Skeletal muscle tissue (tissue), 4 donors: ENCODE measurements around the gene COX19. TPM values are rescaled to one million over a fixed set of nuclear protein-coding genes. Genes with fewer than 3 reads are reported as not detected.
"Not testable (repeated sequence)": the region's sequence is repeated elsewhere in the genome, so short reads cannot be mapped to it uniquely, and the experiment has no call there.

Experiments
- H3K27ac ChIP-seq: one replicate; pipeline ENCODE4 v1.7.0; 2013; ENCODE audit warnings: mild to moderate bottlenecking, low read depth, low read length, inconsistent platforms
- H3K27me3 ChIP-seq, 3 donors: one replicate each; pipeline ENCODE4 v1.7.0; 2013; ENCODE audit warnings: low read length in 3 of 3; ENCODE audit not compliant: control insufficient read depth in 3 of 3, insufficient read depth in 3 of 3
- H3K36me3 ChIP-seq, 3 donors: one replicate each; pipeline ENCODE4 v1.7.0; 2013; ENCODE audit warnings: low read length in 3 of 3; ENCODE audit not compliant: control insufficient read depth in 3 of 3, insufficient read depth in 3 of 3
- H3K4me1 ChIP-seq, 3 donors: one replicate each; pipeline ENCODE4 v1.7.0; 2013; ENCODE audit warnings: low read length in 3 of 3, mild to moderate bottlenecking in 3 of 3; ENCODE audit not compliant: control insufficient read depth in 3 of 3, insufficient read depth in 3 of 3
- H3K4me3 ChIP-seq, 3 donors: one replicate each; pipeline ENCODE4 v1.7.0; 2013; ENCODE audit warnings: low read length in 3 of 3
- H3K9ac ChIP-seq, 3 donors: one replicate each; pipeline ENCODE4 v1.7.0; 2013; ENCODE audit warnings: low read length in 3 of 3, mild to moderate bottlenecking in 3 of 3, moderate library complexity in 2 of 3, low read depth in 1 of 3
- H3K9me3 ChIP-seq, 3 donors: one replicate each; pipeline ENCODE4 v1.7.0; 2013; ENCODE audit warnings: low read length in 3 of 3; ENCODE audit not compliant: control insufficient read depth in 3 of 3
- total RNA-seq: library from RNA; depleted of rRNA; stranded (reverse); fragments of >200 nt; gene quantifications from one replicate; pipeline ENCODE4 v1.2.3, GENCODE V29; 2014
- donor health status: Osteomylitis.

The COX19 gene
- total RNA-seq, 1 donor from 2014 or later = 12.0 TPM

DNA sequence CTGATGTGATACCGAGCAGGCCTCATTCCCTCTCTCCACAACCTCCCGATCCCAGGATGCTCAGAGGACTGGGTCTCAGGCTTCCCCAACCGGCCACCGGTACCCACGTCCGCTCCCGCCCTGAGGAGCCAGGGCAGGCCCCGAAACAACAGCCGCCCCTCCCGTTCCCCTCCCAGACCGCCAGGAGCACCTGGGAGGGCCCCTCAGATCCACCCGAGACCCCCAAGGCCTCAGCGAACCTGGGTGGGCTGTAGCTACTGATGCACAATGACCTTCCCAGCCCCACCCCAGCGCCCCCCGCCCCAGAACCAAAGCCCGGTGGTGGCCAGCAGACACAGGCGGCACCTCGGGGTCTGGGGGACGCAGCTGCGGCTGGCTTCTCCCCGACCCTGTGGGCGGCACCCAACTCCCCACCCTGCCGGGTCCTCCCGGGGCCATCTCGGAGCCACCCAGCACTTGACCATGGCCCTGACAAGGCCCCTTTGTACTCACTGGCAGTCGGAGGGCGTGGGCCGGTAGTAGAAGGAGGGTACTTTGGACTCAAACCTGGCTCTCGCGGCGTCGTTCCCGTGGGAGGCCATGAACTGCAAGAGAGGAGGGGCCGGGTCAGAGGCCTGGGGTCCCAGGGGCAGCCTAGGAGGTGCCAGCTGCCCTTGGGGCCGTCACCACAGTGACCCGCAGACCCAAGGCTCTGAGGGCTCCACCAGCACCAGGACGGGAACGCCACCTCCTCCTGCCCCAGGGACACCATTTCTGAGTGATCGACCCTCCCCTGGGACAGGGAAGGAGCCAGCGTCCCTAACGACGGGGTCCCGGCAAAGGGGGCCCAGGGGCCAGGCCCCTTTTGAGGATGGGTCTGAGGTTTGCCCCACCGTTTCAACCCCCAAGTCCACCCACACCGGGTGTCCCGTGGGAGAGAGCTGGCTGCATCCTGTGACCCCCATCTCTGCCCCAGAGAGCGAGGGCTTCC, 49.0 kb downstream of the COX19 start:
- no peaks in the 10 kb centered on the region for H3K9me3 ChIP-seq
- H3K9ac ChIP-seq = no peak overlapping the region
- H3K27me3 ChIP-seq = peaks cover 10 to 36% (median 28%) of the 10 kb centered on the region in 3 donors
- no peak overlapping the region for H3K4me3 ChIP-seq
- peaks cover 0 to 3% (median 0%) of the 10 kb centered on the region in 3 donors for H3K4me1 ChIP-seq
- no peak overlapping the region for H3K27ac ChIP-seq
- no peaks in the 10 kb centered on the region for H3K36me3 ChIP-seq

DNA sequence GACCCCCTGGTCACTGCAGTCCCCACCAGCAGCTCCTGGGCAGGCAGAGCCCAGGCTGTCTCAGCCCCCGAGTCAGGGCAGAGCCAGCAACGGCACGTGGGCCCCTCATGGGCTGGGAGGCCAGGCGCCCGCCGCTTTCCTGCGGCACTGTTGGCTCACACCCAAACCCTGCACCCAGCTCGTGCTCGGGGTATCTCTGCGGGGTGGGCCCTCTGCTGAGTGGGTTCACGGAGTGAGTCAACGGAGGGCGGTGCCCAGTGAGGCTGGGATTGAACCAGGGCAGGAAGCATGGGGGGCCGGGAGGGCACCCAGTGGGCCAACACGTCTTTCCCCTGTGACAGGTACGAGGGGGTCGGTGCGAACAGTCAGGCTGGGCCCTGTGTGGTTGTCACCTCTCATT, 49.7 kb downstream of the COX19 start:
- Histone ChIP-seq H3K9ac (no peak overlapping the region), H3K27ac (no peak overlapping the region)

DNA sequence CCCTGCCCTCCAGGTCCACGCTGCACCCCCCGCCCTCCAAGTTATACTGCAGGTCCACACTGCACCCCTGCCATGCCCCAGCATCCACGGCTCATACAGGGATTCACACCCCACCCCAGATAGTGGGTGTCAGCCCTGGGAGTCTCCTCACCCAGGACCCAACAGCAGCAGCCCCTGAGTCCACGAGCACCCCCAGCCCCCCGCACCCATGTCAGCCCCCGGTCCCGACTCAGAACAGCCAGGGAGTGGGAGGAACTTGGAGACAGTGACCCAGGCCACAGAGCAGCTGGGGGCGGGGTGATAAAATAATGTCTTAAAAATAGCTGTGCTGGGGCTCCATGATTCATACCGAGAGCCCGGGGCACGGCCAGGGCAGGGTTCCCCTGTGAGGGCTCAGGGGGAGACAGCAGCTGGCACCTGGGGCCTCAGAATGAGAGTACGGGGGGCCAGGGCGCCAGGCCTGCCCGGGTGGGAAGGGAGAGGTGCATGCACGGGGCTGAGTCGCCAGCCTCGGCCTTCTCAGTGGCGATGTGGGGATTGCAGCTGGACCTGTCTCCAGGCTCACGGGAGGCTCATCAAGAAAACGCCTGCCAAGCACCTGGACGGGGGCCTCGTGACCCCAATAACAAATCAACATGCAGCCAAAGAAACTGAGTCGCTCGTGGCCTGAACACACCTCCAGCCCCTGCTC, 50.7 kb downstream of the COX19 start:
- H3K36me3 ChIP-seq = no peaks in the 10 kb centered on the region
- H3K9ac ChIP-seq = no peak overlapping the region
- H3K27ac ChIP-seq = no peak overlapping the region
- H3K9me3 ChIP-seq = no peaks in the 10 kb centered on the region
- H3K27me3 ChIP-seq = peaks cover 10 to 36% (median 35%) of the 10 kb centered on the region in 3 donors
- H3K4me1 ChIP-seq = peaks cover 0 to 3% (median 0%) of the 10 kb centered on the region in 3 donors
- H3K4me3 ChIP-seq = no peak overlapping the region

More for the DNA sequence above, 49.7 kb downstream of the COX19 start:
- Histone ChIP-seq H3K4me3 (no peak overlapping the region), H3K9me3 (no peaks in the 10 kb centered on the region), H3K4me1 (peaks cover 0 to 3% (median 0%) of the 10 kb centered on the region in 3 donors), H3K27me3 (peaks cover 10 to 36% (median 35%) of the 10 kb centered on the region in 3 donors), H3K36me3 (no peaks in the 10 kb centered on the region)

DNA sequence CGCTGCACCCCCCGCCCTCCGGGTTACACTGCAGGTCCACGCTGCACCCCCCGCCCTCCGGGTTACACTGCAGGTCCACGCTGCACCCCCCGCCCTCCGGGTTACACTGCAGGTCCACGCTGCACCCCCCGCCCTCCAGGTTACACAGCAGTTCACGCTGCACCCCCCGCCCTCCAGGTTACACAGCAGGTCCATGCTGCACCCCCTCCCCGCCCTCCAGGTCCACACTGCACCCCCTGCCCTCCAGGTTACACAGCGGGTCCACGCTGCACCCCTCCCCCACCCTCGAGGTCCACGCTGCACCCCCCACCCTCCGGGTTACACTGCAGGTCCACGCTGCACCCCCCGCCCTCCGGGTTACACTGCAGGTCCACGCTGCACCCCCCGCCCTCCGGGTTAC, 51.3 kb downstream of the COX19 start:
- peaks cover 10 to 36% (median 35%) of the 10 kb centered on the region in 3 donors for H3K27me3 ChIP-seq
- not testable (repeated sequence) for H3K4me1 ChIP-seq, H3K9me3 ChIP-seq, H3K4me3 ChIP-seq, H3K9ac ChIP-seq, H3K36me3 ChIP-seq, H3K27ac ChIP-seq

DNA sequence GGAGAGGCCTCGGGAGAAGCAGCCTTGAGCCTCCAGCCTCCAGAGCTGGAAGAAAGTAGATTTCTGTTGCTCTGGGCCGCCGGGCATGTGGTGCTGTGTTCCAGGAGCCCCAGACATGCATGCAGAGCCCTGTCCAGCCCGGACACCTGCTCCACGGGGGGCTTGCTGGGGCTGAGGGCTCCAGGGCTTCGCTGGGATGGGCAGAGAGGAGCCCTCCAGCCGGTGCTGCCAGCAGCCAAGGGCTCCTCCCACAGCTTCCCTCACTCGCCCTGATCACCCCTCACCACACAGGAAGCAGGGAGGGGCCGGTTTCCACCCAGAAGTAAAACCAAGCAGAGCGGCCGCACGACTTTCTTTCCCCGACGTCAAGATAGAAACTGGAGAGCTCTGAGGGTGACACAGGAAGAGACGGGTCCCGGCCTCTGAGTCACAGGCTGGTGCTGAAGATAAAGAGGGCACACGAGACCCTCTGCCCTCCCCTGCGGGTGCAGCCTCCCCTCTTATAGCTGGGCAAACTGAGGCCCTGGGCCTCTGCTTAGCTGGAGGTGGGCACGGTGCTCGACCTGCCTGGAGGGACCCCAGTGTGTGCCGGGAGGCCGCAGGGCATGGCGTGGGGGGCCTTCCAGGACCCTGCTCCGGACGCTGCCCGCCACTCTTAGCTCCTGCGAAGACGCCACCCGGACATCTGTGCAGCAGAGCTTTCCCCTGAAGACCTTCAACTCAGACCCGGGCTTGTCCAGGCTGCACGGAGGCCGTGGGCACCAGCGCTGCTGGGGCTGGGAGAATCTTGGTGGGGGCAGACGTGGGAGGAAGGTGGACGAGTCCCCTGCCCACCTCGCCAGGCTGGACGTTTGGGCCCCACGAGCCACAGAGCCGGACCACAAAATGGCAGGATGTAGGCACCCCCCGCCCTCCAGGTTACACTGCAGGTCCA, 52.0 kb downstream of the COX19 start:
- peaks cover 0 to 3% (median 0%) of the 10 kb centered on the region in 3 donors for H3K4me1 ChIP-seq
- peaks cover 10 to 35% (median 31%) of the 10 kb centered on the region in 3 donors for H3K27me3 ChIP-seq
- no peak overlapping the region for H3K27ac ChIP-seq
- H3K36me3 ChIP-seq = no peaks in the 10 kb centered on the region
- no peak overlapping the region for H3K9ac ChIP-seq
- H3K9me3 ChIP-seq = no peaks in the 10 kb centered on the region
- H3K4me3 ChIP-seq = no peak overlapping the region

DNA sequence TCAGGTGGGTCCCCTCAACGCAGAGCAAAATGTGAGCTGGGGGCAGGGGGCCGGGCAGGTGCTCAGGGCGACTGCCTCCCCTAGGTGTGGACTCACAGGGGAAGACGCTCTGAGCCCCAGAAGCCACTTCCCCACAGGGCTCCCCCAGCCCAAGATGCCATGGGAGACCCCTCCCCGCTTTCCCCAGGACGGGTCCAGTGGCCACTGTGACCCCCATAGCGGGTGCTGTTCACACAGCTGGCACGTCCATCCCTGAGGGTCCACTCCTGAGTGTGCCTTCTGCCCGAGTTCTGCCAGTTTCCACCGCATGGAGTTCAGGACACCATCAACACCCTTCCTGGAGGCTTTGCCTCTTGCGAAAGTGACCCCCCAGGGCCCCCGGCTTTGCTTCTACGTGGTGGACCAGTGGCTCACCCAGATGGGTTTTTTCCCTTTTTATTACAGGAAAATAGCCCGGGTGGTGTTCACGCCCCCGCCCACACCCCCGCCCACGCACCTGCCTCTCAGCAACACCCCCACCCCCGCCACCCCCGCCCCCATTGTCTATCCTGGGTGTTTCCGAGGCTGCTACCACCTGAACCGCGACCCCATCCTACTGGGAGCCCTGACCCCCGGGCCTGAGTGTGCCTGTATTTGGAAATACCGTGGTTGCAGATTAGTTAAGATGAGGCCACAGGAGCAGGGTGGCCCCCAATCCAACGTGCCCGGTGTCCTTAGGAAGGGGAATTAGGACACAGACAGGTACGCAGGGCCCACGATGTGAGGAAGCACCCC, 52.8 kb downstream of the COX19 start:
- Histone ChIP-seq H3K4me3 (no peak overlapping the region), H3K27me3 (peaks cover 10 to 35% (median 31%) of the 10 kb centered on the region in 3 donors), H3K27ac (no peak overlapping the region), H3K36me3 (no peaks in the 10 kb centered on the region), H3K4me1 (peaks cover 0 to 3% (median 0%) of the 10 kb centered on the region in 3 donors), H3K9me3 (no peaks in the 10 kb centered on the region), H3K9ac (no peak overlapping the region)

DNA sequence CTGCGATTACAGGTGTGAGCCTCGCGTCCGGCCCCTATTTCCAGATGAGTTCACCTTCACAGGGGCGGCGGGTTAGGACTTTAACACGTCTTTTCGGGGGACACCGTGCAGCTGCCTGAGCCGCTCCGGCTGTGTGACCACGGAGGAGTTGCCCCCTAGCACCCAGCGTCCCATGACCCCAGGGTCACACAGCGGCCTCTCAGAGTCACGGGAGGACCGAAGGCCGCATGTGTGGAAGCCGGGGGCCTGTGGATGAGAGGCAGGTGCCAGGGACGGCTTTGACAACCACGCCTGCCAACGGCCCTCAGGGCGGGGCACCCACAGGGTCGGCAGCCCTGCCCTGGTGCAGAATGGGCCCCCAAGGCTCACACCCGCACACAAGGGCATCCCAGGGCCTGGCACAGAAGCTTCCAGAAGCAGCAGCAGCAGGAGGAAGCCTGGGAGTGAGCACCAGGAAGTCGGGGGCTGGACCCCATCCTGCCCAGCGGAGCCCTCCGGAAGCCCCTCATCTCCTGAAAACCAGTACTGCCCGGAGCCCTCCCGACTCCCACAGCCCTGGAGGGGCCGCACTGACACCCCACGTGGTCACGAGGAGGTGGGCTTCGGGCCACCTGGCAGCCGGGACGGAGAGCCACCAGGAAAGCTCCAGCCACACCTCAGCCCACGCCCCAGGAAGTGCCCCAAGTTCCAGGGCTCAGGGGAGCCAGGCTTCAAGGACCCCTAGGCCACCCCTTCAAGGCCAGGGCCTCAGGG, 53.6 kb downstream of the COX19 start:
- no peak overlapping the region for H3K27ac ChIP-seq
- H3K36me3 ChIP-seq = no peaks in the 10 kb centered on the region

DNA sequence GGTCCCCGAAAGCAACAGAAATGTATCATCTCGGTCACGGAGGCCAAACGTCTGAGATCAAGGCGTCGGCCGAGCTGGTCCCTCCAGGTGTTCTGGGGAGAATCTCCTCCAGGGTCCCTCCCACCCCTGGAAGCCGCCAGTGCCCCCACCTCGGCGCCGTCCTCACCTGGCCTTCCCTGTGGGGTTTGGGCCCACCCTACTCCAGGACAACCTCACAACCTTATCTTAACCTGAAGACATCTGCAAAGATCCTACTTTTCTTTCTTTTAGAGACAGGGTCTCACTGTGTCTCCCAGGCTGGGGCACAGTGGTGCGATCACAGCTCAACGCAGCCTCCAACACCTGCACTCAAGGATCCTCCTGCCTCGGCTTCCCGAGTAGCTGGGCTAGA, 54.3 kb downstream of the COX19 start:
- Histone ChIP-seq H3K9ac (no peak overlapping the region), H3K9me3 (no peaks in the 10 kb centered on the region), H3K27ac (no peak overlapping the region), H3K4me3 (no peak overlapping the region), H3K4me1 (peaks cover 0 to 4% (median 3%) of the 10 kb centered on the region in 3 donors), H3K36me3 (no peaks in the 10 kb centered on the region), H3K27me3 (peaks cover 10 to 34% (median 32%) of the 10 kb centered on the region in 3 donors)

More for the DNA sequence above, 53.6 kb downstream of the COX19 start:
- Histone ChIP-seq H3K27me3 (peaks cover 10 to 27% (median 27%) of the 10 kb centered on the region in 3 donors), H3K4me3 (no peak overlapping the region), H3K9ac (no peak overlapping the region), H3K9me3 (no peaks in the 10 kb centered on the region), H3K4me1 (peaks cover 0 to 3% (median 0%) of the 10 kb centered on the region in 3 donors)
